HCT116 (cell line): ENCODE data around the gene C1orf185. TPM values are rescaled to one million over a fixed set of nuclear protein-coding genes. Genes with fewer than 3 reads are reported as not detected.

Experiments used
- ATAC-seq: fragments of 200-7000 bp; cut with Tn5 transposase; 2 replicates; pipeline ENCODE4 v1.9.1; 2020; ENCODE audit warnings: mild to moderate bottlenecking, moderate library complexity
- BruUV-seq: library from RNA; stranded (reverse); fragments of 400-500 nt; replicated peaks from 2 replicates; lab custom pipeline; 2021; lab: Mats Ljungman, UMichigan
- CTCF ChIA-PET: fragments of 300-600 bp; sonication (Branson Sonifier 250); formaldehyde crosslinking; loops from one replicate; lab custom pipeline; 2021; ENCODE audit warnings: antibody characterized with exemption; lab: Charles Lee
- POLR2A ChIA-PET: fragments of 300-600, 350-600 bp; sonication (Branson Sonifier 250); formaldehyde crosslinking; loops from one replicate; lab custom pipeline; 2021; ENCODE audit warnings: antibody characterized with exemption; lab: Charles Lee
- RAD21 ChIA-PET, 2 experiments: fragments of 300-600 bp; sonication (Branson Sonifier 250); formaldehyde crosslinking; loops; one replicate each; lab custom pipeline; 2023; ENCODE audit warnings: low total read pairs in 2 of 2; ENCODE audit not compliant: uncharacterized antibody in 2 of 2, unreplicated experiment in 2 of 2, low non-redundant PET in 1 of 2; lab: Charles Lee
- DNase-seq: peaks from one replicate; pipeline ENCODE4 v3.0.0-alpha.2; 2010; ENCODE audit warnings: low read depth, low spot score
- H2AFZ ChIP-seq: fragments of 200-600 bp; shearing (Covaris generic), sonication (generic); 2 replicates; pipeline ENCODE4 v1.6.1; 2017; ENCODE audit warnings: low read depth, mixed run types, mixed read lengths, antibody characterized with exemption, low read length; ENCODE audit not compliant: poor library complexity, severe bottlenecking
- H3K27ac ChIP-seq: 2 replicates; pipeline ENCODE4 v1.5.1; 2012; ENCODE audit warnings: low read depth, low read length
- H3K27me3 ChIP-seq: fragments of 200-600 bp; sonication (generic); 2 replicates; pipeline ENCODE4 v1.6.1; 2016; ENCODE audit warnings: mixed run types, low read length, mixed read lengths; ENCODE audit not compliant: insufficient read depth
- H3K36me3 ChIP-seq, 2 experiments: fragments of 200-500 bp in 1 of 2; fragments of 200-600 bp in 1 of 2; sonication (Bioruptor generic) in 1 of 2; sonication (generic) in 1 of 2; 2 replicates each; pipeline versions ENCODE4 v1.5.1 to v1.6.1; 2014 to 2016; ENCODE audit warnings: low read length in 2 of 2, inconsistent platforms in 1 of 2, mixed read lengths in 1 of 2, mixed run types in 1 of 2; ENCODE audit not compliant: insufficient read depth in 2 of 2, control insufficient read depth in 1 of 2
- H3K4me1 ChIP-seq, 2 experiments: fragments of 200-600 bp in 1 of 2; sonication (generic) in 1 of 2; 2 replicates each; pipeline versions ENCODE4 v1.5.1 to v1.6.1; 2012 to 2017; ENCODE audit warnings: low read length in 2 of 2, inconsistent platforms in 1 of 2, mild to moderate bottlenecking in 1 of 2, mixed read lengths in 1 of 2, mixed run types in 1 of 2, moderate library complexity in 1 of 2; ENCODE audit not compliant: insufficient read depth in 2 of 2, control insufficient read depth in 1 of 2
- H3K4me2 ChIP-seq: fragments of 200-600 bp; sonication (generic); 2 replicates; pipeline ENCODE4 v1.6.1; 2017; ENCODE audit warnings: mixed run types, low read length, mixed read lengths
- H3K4me3 ChIP-seq, 2 experiments: fragments of 200-600 bp in 1 of 2; sonication (generic) in 1 of 2; replicated peaks in 1 of 2; 2 replicates each; pipeline ENCODE4 v1.5.1; 2011 to 2016; ENCODE audit warnings: low read length in 2 of 2, control low read depth in 1 of 2, low read depth in 1 of 2, mild to moderate bottlenecking in 1 of 2, mixed read lengths in 1 of 2, mixed run types in 1 of 2
- H3K79me2 ChIP-seq: fragments of 200-600 bp; sonication (generic); 2 replicates; pipeline ENCODE4 v1.6.1; 2017; ENCODE audit warnings: mild to moderate bottlenecking, mixed run types, low read length, moderate library complexity, mixed read lengths; ENCODE audit not compliant: insufficient read depth
- H3K9ac ChIP-seq: fragments of 200-600 bp; sonication (generic); 2 replicates; pipeline ENCODE4 v1.6.1; 2016; ENCODE audit warnings: low read length, mixed read lengths
- H3K9me2 ChIP-seq: fragments of 200-600 bp; sonication (generic), shearing (Covaris generic); 2 replicates; pipeline ENCODE4 v1.6.1; 2017; ENCODE audit warnings: mixed run types, mild to moderate bottlenecking, moderate library complexity; ENCODE audit not compliant: insufficient read depth
- H3K9me3 ChIP-seq, 2 experiments: fragments of 200-500 bp in 1 of 2; fragments of 200-600 bp in 1 of 2; sonication (Bioruptor generic) in 1 of 2; sonication (generic) in 1 of 2; 2 replicates each; pipeline ENCODE4 v1.6.1; 2014 to 2017; ENCODE audit warnings: low read length in 2 of 2, mixed read lengths in 2 of 2, inconsistent platforms in 1 of 2, low read depth in 1 of 2, mild to moderate bottlenecking in 1 of 2, mixed run types in 1 of 2, moderate library complexity in 1 of 2; ENCODE audit not compliant: control insufficient read depth in 1 of 2, insufficient read depth in 1 of 2
- H4K20me1 ChIP-seq: fragments of 200-600 bp; sonication (generic), shearing (Covaris generic); 2 replicates; pipeline ENCODE4 v1.6.1; 2017; ENCODE audit warnings: mixed run types, mild to moderate bottlenecking, moderate library complexity; ENCODE audit not compliant: insufficient read depth
- CEBPB ChIP-seq: IDR thresholded peaks from 2 replicates; pipeline ENCODE4 v1.6.1; 2012; ENCODE audit warnings: low read depth
- ELF1 ChIP-seq: IDR thresholded peaks from 2 replicates; pipeline ENCODE4 v1.6.1; 2012; ENCODE audit warnings: low read depth, borderline replicate concordance
- EZH2 ChIP-seq: fragments of 200-600 bp; sonication (generic); IDR thresholded peaks from 2 replicates; pipeline ENCODE4 v1.6.1; 2017; ENCODE audit warnings: antibody characterized with exemption, mixed run types
- FOSL1 ChIP-seq: IDR thresholded peaks from 2 replicates; pipeline ENCODE4 v1.6.1; 2012; ENCODE audit warnings: low read depth
- POLR2A ChIP-seq: IDR thresholded peaks from 2 replicates; pipeline ENCODE4 v1.7.0; 2011; ENCODE audit warnings: borderline replicate concordance; ENCODE audit not compliant: insufficient read depth, insufficient read length; ENCODE audit errors: extremely low read depth
- SIN3A ChIP-seq: IDR thresholded peaks from 2 replicates; pipeline ENCODE4 v1.6.1; 2012; ENCODE audit warnings: low read depth
- SRF ChIP-seq: IDR thresholded peaks from 2 replicates; pipeline ENCODE4 v1.6.1; 2012; ENCODE audit warnings: low read depth
- TCF7L2 ChIP-seq: IDR thresholded peaks from 2 replicates; pipeline ENCODE4 v1.7.0; 2011; ENCODE audit warnings: borderline replicate concordance, inconsistent platforms; ENCODE audit not compliant: insufficient read depth, insufficient read length; ENCODE audit errors: extremely low read depth
- YY1 ChIP-seq: IDR thresholded peaks from 2 replicates; pipeline ENCODE4 v1.6.1; 2011; ENCODE audit warnings: low read length, low read depth, moderate library complexity, mild to moderate bottlenecking; ENCODE audit not compliant: insufficient replicate concordance; ENCODE audit errors: extremely low read depth
- ZFX ChIP-seq: fragments of 450-650 bp; IDR thresholded peaks from 2 replicates; pipeline ENCODE4 v1.6.1; 2017
- intact Hi-C: fragments of 100-400 bp; cut with micrococcal nuclease; formaldehyde crosslinking; loops from 2 replicates; pipeline ENCODE4 v1.10.0; 2022
- total RNA-seq: library from RNA; stranded (reverse); gene quantifications from one replicate; pipeline ENCODE4 v1.2.1, GENCODE V29; 2021; ENCODE audit not compliant: unreplicated experiment
- TF ChIP-seq, protein P1 (sequence below): IDR thresholded peaks from 2 replicates; pipeline ENCODE4 v1.6.1; 2012
- TF ChIP-seq, protein P2 (sequence below): IDR thresholded peaks from 2 replicates; pipeline ENCODE4 v1.6.1; 2011; ENCODE audit warnings: mild to moderate bottlenecking, low read length, moderate library complexity; ENCODE audit not compliant: insufficient replicate concordance; ENCODE audit errors: extremely low read depth
- TF ChIP-seq, protein P3 (sequence below): IDR thresholded peaks from 2 replicates; pipeline ENCODE4 v1.6.1; 2012; ENCODE audit warnings: low read depth

The C1orf185 gene
- total RNA-seq, 1 experiment from 2014 or later, result not detected

DNA sequence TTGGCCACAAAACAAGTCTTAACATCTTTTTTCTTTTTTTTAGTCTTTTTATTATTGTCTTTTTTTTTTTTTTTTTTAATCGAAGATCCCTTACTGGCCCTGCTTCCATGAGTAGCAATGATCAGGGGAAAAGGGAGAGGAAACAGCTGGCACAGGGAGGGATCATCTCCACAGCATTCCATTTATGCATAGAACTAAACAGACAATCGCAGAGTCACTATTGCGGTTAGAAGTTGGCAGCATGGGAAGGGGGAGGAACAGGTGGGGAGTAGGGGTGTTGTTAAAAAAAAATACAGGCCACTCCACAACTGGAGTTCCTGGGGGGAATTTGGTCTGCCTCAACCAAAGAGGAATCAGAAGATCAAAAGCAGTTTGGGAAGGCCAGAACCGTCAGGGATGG is 55.4 kb downstream of the C1orf185 start:
- DNase-seq (no peak), ATAC-seq (no peak)
- Histone ChIP-seq H4K20me1 (no peaks in the 10 kb centered on the region), H3K4me3 (no peak overlapping the region), H2AFZ (no peak overlapping the region), H3K4me2 (no peak overlapping the region), H3K27ac (no peak overlapping the region), H3K4me1 (no peaks in the 10 kb centered on the region), H3K36me3 (no peaks in the 10 kb centered on the region), H3K9me3 (peaks cover 0 to 7% of the 10 kb centered on the region in 2 experiments; a peak in 2 of 4 replicates), H3K9ac (no peak overlapping the region), H3K9me2 (no peaks in the 10 kb centered on the region), H3K27me3 (no peaks in the 10 kb centered on the region), H3K79me2 (no peaks in the 10 kb centered on the region)
- TF ChIP-seq TCF7L2, result no peak
- TF ChIP-seq, protein P1, sequence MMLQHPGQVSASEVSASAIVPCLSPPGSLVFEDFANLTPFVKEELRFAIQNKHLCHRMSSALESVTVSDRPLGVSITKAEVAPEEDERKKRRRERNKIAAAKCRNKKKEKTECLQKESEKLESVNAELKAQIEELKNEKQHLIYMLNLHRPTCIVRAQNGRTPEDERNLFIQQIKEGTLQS, result no peak
- TF ChIP-seq CEBPB, result no peak
- TF ChIP-seq ZFX, result no peak
- no peak for TF ChIP-seq ELF1
- TF ChIP-seq EZH2, result no peak
- TF ChIP-seq POLR2A, result no peak
- no peak for TF ChIP-seq YY1
- ChIA-PET POLR2A (no interaction called here), RAD21 (no interaction called here), CTCF (no interaction called here)
- intact Hi-C loops, result no loop called here
- BruUV-seq, result no TSS peak

DNA sequence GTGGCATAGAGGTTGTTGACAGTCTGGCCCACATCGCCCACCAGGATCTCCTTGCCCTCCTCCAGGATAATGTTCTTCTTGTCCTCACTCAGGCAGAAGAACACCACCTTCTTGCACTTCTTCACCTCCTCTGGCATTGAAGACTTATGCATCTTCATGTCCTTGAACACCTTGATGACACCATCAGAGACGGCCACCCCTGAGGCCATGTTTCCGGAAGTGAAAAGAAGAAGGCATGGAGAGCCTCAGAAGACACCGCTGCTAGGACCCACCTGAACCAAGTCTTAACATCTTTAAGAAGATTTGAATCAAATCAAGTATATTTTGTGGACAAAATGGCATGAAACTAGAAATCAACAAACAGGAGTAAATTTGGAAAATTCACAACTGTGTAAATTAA is 56.2 kb downstream of the C1orf185 start:
- TF ChIP-seq SRF, result no peak
- TF ChIP-seq, protein P1, result no peak
- TF ChIP-seq SIN3A, result no peak
- TF ChIP-seq, protein P2, sequence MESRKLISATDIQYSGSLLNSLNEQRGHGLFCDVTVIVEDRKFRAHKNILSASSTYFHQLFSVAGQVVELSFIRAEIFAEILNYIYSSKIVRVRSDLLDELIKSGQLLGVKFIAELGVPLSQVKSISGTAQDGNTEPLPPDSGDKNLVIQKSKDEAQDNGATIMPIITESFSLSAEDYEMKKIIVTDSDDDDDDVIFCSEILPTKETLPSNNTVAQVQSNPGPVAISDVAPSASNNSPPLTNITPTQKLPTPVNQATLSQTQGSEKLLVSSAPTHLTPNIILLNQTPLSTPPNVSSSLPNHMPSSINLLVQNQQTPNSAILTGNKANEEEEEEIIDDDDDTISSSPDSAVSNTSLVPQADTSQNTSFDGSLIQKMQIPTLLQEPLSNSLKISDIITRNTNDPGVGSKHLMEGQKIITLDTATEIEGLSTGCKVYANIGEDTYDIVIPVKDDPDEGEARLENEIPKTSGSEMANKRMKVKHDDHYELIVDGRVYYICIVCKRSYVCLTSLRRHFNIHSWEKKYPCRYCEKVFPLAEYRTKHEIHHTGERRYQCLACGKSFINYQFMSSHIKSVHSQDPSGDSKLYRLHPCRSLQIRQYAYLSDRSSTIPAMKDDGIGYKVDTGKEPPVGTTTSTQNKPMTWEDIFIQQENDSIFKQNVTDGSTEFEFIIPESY, result no peak
- TF ChIP-seq CEBPB, result no peak
- TF ChIP-seq FOSL1, result no peak
- TF ChIP-seq, protein P3, sequence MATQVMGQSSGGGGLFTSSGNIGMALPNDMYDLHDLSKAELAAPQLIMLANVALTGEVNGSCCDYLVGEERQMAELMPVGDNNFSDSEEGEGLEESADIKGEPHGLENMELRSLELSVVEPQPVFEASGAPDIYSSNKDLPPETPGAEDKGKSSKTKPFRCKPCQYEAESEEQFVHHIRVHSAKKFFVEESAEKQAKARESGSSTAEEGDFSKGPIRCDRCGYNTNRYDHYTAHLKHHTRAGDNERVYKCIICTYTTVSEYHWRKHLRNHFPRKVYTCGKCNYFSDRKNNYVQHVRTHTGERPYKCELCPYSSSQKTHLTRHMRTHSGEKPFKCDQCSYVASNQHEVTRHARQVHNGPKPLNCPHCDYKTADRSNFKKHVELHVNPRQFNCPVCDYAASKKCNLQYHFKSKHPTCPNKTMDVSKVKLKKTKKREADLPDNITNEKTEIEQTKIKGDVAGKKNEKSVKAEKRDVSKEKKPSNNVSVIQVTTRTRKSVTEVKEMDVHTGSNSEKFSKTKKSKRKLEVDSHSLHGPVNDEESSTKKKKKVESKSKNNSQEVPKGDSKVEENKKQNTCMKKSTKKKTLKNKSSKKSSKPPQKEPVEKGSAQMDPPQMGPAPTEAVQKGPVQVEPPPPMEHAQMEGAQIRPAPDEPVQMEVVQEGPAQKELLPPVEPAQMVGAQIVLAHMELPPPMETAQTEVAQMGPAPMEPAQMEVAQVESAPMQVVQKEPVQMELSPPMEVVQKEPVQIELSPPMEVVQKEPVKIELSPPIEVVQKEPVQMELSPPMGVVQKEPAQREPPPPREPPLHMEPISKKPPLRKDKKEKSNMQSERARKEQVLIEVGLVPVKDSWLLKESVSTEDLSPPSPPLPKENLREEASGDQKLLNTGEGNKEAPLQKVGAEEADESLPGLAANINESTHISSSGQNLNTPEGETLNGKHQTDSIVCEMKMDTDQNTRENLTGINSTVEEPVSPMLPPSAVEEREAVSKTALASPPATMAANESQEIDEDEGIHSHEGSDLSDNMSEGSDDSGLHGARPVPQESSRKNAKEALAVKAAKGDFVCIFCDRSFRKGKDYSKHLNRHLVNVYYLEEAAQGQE, result no peak
- Histone ChIP-seq H3K4me2 (no peak overlapping the region), H3K9me3 (peaks cover 0 to 7% of the 10 kb centered on the region in 2 experiments; a peak in 2 of 4 replicates), H3K27me3 (no peaks in the 10 kb centered on the region), H3K9ac (no peak overlapping the region), H3K4me1 (no peaks in the 10 kb centered on the region), H2AFZ (no peak overlapping the region), H3K9me2 (no peaks in the 10 kb centered on the region), H4K20me1 (no peaks in the 10 kb centered on the region), H3K79me2 (no peaks in the 10 kb centered on the region), H3K4me3 (no peak overlapping the region), H3K36me3 (no peaks in the 10 kb centered on the region), H3K27ac (no peak overlapping the region)
- ChIA-PET POLR2A (no interaction called here), RAD21 (no interaction called here), CTCF (no interaction called here)
- DNase-seq (no peak), ATAC-seq (no peak)
- BruUV-seq, result no TSS peak
- intact Hi-C loops, result no loop called here
